ENCODE data around the gene ASB8. TPM values are rescaled to one million over a fixed set of nuclear protein-coding genes. Genes with fewer than 3 reads are reported as not detected.
A peak's percentile ranks its signal among the peaks of the same experiment; 100 is the strongest.

The ASB8 gene
- total RNA-seq, 1 donor from 2014 or later = 14.0 TPM

DNA sequence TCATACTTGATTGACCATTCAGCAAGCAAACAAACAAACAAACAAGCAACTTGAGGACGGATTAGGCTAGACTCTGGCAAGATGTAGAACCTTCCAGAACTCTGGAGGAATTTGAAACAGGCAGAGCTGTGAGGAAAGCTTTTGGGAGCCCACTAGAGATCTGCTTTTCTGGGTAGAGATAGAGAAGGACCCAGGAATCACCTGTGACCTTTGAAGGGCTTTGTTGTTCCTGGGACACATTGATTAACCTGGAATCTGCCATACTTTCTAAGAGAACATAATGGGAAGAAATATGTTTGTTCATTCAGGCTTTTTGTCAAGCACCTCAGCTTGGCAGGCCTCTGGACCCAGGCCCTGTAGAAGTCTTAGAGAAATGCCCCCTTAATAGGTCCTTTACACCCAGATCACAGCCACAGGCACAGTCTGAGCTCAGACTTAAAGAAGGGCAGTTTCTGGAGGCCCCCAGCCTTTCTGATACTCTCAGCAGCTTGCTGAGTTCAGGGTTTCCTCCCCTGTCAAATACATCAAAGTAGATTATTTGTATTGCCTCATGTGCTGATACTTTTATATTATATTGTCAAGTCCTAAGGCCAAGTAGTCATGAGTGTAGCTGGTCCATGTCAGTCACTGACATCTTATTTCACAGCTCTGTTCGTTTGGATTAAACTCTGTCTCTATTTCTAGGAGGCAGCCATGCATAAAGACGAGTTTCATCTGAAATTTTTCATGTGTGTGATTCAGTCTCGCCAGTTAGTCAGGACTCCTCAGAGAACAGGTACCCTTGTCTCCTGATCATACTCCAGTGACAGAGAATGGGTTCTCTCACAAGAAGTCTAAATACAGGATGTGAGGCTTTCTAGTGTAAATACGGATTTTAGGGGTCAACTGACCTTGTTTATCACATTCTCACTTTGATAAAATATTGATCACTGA, 50.4 kb downstream of the ASB8 start:
- no peak for DNase-seq (ENCODE audit: low read depth in 2 of 2)

- peak; percentile 74 to 85 for DNase-seq (ENCODE audit: low read depth in 2 of 2)
Measured at GRCh38 chr12:48105867-48106680, 51.2 kb downstream of the ASB8 start, which contains the start of gene SENP1. Gene SENP1, minus strand, starts transcription at chr12:48106079. Its CDS starts 4,607 bp downstream, at chr12:48101472.

DNA sequence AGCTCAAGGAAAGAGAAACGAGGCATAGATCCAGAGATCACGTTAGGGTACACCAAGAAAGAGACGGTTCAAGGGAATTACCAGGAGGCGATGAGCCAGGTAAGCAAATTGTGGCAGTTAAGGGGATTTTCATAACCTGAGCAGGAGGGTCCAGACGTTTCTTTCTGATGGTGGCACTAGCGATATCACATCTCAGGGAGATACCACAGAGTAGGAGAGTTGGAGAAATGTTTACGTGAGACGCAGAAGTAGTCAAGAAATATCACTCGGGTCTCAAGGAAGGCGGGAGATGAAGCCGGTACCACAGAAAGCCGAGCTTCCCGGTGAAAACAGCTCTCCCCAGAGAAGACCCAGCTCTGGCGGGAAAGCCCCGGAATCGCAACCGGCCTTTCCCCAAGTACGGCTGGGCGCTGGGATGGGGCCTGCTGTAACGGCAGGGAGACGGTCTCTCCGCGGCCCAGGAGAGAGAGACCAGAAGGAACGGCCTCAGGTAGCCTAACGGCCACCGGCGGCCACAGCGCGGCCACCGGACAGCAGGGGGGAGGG, 51.9 kb downstream of the ASB8 start:
- no peak for DNase-seq (ENCODE audit: low read depth in 2 of 2)

DNA sequence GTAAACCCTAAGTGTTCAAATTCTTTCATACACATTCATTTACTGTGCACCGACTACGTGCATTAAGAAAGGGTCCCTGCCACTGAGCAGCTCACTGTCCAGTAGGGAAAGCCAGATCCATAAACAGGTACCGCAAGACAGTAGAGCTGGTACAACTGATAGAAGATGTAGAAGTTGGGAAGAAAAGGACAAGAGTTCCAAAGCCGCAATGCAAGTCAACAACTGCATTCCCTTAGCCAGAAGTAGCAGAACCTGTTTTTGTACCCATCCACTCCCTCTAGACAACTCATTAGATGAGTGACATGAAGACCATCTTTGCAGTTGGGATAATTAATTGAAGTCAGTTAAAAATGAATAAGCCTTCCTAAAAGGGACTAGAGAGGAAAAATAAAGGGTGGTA, 52.8 kb downstream of the ASB8 start:
- no peak for DNase-seq (ENCODE audit: low read depth in 2 of 2)

Other genes starting within 250 kb of the ASB8 start
- gene TMEM106C, start 193.9 kb downstream of the ASB8 start, total RNA-seq = 54.6 and 68.0 TPM in 2 replicates
- not detected in 2 replicates for gene COL2A1, start 153.0 kb downstream of the ASB8 start, total RNA-seq
- 9.6 and 11.1 TPM in 2 replicates for gene SENP1, start 51.4 kb downstream of the ASB8 start, total RNA-seq
- 36.3 and 45.3 TPM in 2 replicates for gene PFKM, start 38.2 kb downstream of the ASB8 start, total RNA-seq
- gene CCDC184, start 26.1 kb upstream of the ASB8 start, total RNA-seq = under 0.01 TPM in 1 of 2 replicates, not detected in the other
- gene OR10AD1, start 45.8 kb upstream of the ASB8 start, total RNA-seq = not detected in 2 replicates
- gene ZNF641, start 193.4 kb upstream of the ASB8 start, total RNA-seq = 0.51 and 1.0 TPM in 2 replicates